Vagina (tissue), 2 donors: ENCODE measurements around the gene DNAH12. TPM values are rescaled to one million over a fixed set of nuclear protein-coding genes. Genes with fewer than 3 reads are reported as not detected.
"Not testable (repeated sequence)": the region's sequence is repeated elsewhere in the genome, so short reads cannot be mapped to it uniquely, and the experiment has no call there.

Experiments
- DNase-seq, 2 donors: peaks; one replicate each; pipeline ENCODE4 v3.0.0-alpha.2; 2017; ENCODE audit errors: extremely low spot score in 2 of 2
- H3K27ac ChIP-seq: fragments of 200-600 bp; sonication (generic); one replicate; pipeline ENCODE4 v1.5.1; 2019
- H3K27me3 ChIP-seq: fragments of 200-600 bp; sonication (generic); one replicate; pipeline ENCODE4 v1.5.1; 2019
- H3K36me3 ChIP-seq, 2 donors: fragments of 200-600 bp; sonication (generic); one replicate each; pipeline ENCODE4 v1.5.1; 2017 to 2019
- H3K4me1 ChIP-seq: fragments of 200-600 bp; sonication (generic); one replicate; pipeline ENCODE4 v1.5.1; 2019
- H3K4me3 ChIP-seq, 2 donors: fragments of 200-600 bp; sonication (generic); 1 replicate in 1 of 2; 2 replicates in 1 of 2; pipeline ENCODE4 v1.5.1; 2016 to 2019
- H3K9me3 ChIP-seq: fragments of 200-600 bp; sonication (generic); one replicate; pipeline ENCODE4 v1.5.1; 2019
- CTCF ChIP-seq, 3 experiments: fragments of 450-650 bp in 2 of 3; fragments of 200-600 bp in 1 of 3; sonication (generic) in 1 of 3; IDR thresholded peaks; one replicate each; pipeline ENCODE4 v1.5.1; 2017 to 2019; ENCODE audit warnings: antibody characterized with exemption in 3 of 3, mild to moderate bottlenecking in 2 of 3, moderate library complexity in 2 of 3
- POLR2A ChIP-seq, 2 donors: fragments of 450-650 bp; IDR thresholded peaks; one replicate each; pipeline ENCODE4 v1.6.1; 2017; ENCODE audit warnings: antibody characterized with exemption in 2 of 2, mild to moderate bottlenecking in 2 of 2, moderate library complexity in 2 of 2
- POLR2AphosphoS5 ChIP-seq, 2 donors: sonication (generic); formaldehyde crosslinking; IDR thresholded peaks; one replicate each; pipeline ENCODE4 v1.9.0; 2017; ENCODE audit warnings: antibody characterized with exemption in 2 of 2, mild to moderate bottlenecking in 2 of 2, low read depth in 1 of 2; ENCODE audit not compliant: insufficient read depth in 1 of 2
- intact Hi-C: fragments of 100-400 bp; cut with DNase I; formaldehyde crosslinking; loops from one replicate; pipeline ENCODE4 v1.15.1; 2023
- total RNA-seq: library from RNA; depleted of rRNA; stranded (reverse); fragments of >200 nt; gene quantifications from one replicate; pipeline ENCODE4 v1.2.3, GENCODE V29; 2016

Gene DNAH12
- total RNA-seq, 1 donor from 2014 or later, result 0.25 TPM

- no peak overlapping the region for H3K27ac ChIP-seq
- DNase-seq, result no peak
- no peaks in the 10 kb centered on the region for H3K36me3 ChIP-seq
- no peaks in the 10 kb centered on the region for H3K4me1 ChIP-seq
- no peaks in the 10 kb centered on the region for H3K9me3 ChIP-seq
- intact Hi-C loops, result no loop called here
- H3K27me3 ChIP-seq, result no peaks in the 10 kb centered on the region
- H3K4me3 ChIP-seq, result no peak overlapping the region
- TF ChIP-seq CTCF (IDR thresholded peaks at IDR 0.05), result no peak
- no peak for TF ChIP-seq POLR2A (IDR thresholded peaks at IDR 0.05)
- no peak for TF ChIP-seq POLR2AphosphoS5 (IDR thresholded peaks at IDR 0.05; ENCODE audit: insufficient read depth in 1 of 2, low read depth in 1 of 2)
Observed at GRCh38 chr3:57314204-57314603, 229.9 kb downstream of the DNAH12 start.

- Histone ChIP-seq H3K27me3 (no peaks in the 10 kb centered on the region), H3K27ac (no peak overlapping the region), H3K9me3 (no peaks in the 10 kb centered on the region), H3K36me3 (no peaks in the 10 kb centered on the region), H3K4me3 (no peak overlapping the region), H3K4me1 (no peaks in the 10 kb centered on the region)
- no peak for DNase-seq
- intact Hi-C loops, result no loop called here
- TF ChIP-seq POLR2AphosphoS5 (IDR thresholded peaks at IDR 0.05; ENCODE audit: insufficient read depth in 1 of 2, low read depth in 1 of 2) (no peak), POLR2A (IDR thresholded peaks at IDR 0.05) (no peak), CTCF (IDR thresholded peaks at IDR 0.05) (no peak)
Observed at GRCh38 chr3:57309769-57310360, 234.3 kb downstream of the DNAH12 start.

- DNase-seq, intact Hi-C loops, H3K4me3 ChIP-seq: not testable (repeated sequence)
Observed at GRCh38 chr3:57303520-57303919, 240.6 kb downstream of the DNAH12 start.

GRCh38 chr3:57298041-57298440 is 246.1 kb downstream of the DNAH12 start:
- no peak overlapping the region for H3K27ac ChIP-seq
- TF ChIP-seq POLR2AphosphoS5 (IDR thresholded peaks at IDR 0.05; ENCODE audit: insufficient read depth in 1 of 2, low read depth in 1 of 2) (no peak), POLR2A (IDR thresholded peaks at IDR 0.05) (no peak), CTCF (IDR thresholded peaks at IDR 0.05) (no peak)
- intact Hi-C loops, result no loop called here
- DNase-seq, result no peak
- H3K4me3 ChIP-seq, result no peak overlapping the region
- no peaks in the 10 kb centered on the region for H3K27me3 ChIP-seq
- H3K36me3 ChIP-seq, result no peaks in the 10 kb centered on the region
- H3K9me3 ChIP-seq, result no peaks in the 10 kb centered on the region
- H3K4me1 ChIP-seq, result no peaks in the 10 kb centered on the region

More at GRCh38 chr3:57303520-57303919, 240.6 kb downstream of the DNAH12 start:
- not testable (repeated sequence) for H3K27ac ChIP-seq, H3K9me3 ChIP-seq, H3K27me3 ChIP-seq, H3K4me1 ChIP-seq, H3K36me3 ChIP-seq

GRCh38 chr3:57292897-57293526 is 251.1 kb downstream of the DNAH12 start:
- no peaks in the 10 kb centered on the region for H3K4me1 ChIP-seq
- no peak for DNase-seq
- no peak for TF ChIP-seq POLR2AphosphoS5 (IDR thresholded peaks at IDR 0.05; ENCODE audit: insufficient read depth in 1 of 2, low read depth in 1 of 2)
- TF ChIP-seq POLR2A (IDR thresholded peaks at IDR 0.05), result no peak
- no peaks in the 10 kb centered on the region for H3K36me3 ChIP-seq
- H3K27me3 ChIP-seq, result no peaks in the 10 kb centered on the region
- intact Hi-C loops, result no loop called here
- H3K27ac ChIP-seq, result no peak overlapping the region
- H3K4me3 ChIP-seq, result no peak overlapping the region
- no peaks in the 10 kb centered on the region for H3K9me3 ChIP-seq

GRCh38 chr3:57292159-57292896 is 251.8 kb downstream of the DNAH12 start, which contains the start of gene ASB14:
TSS of gene ASB14 (minus strand) at chr3:57292685. CDS start at chr3:57292033, 652 bp downstream.
- Histone ChIP-seq H3K27ac (no peak within 1 kb of the TSS), H3K9me3 (no peaks in the 10 kb centered on the region), H3K4me3 (no peak within 1 kb of the TSS), H3K4me1 (no peaks in the 10 kb centered on the region), H3K27me3 (no peaks in the 10 kb centered on the region), H3K36me3 (no peaks in the 10 kb centered on the region)
- intact Hi-C loops, result no loop called here
- TF ChIP-seq POLR2A (IDR thresholded peaks at IDR 0.05), result no peak
- no peak for TF ChIP-seq CTCF (IDR thresholded peaks at IDR 0.05)
- no peak for TF ChIP-seq POLR2AphosphoS5 (IDR thresholded peaks at IDR 0.05; ENCODE audit: insufficient read depth in 1 of 2, low read depth in 1 of 2)
- no peak for DNase-seq
